ENCODE data around the gene TPP1. TPM values are rescaled to one million over a fixed set of nuclear protein-coding genes. Genes with fewer than 3 reads are reported as not detected.

TPP1 gene
- total and polyA plus RNA-seq, 9 of the 15 experiments (the other 6 are each of a cell fraction or from before 2014, with no cell fraction given), result 7.5 to 75.8 (median 15.7) TPM

GRCh38 chr11:6608726-6609501 lies 10.3 kb downstream of the TPP1 start:
- WGBS (ENCODE audit: insufficient coverage, low coverage, missing lambda C conversion rate), result 93% methylated on average over 14 of the region's 14 CpGs
- H3K9me1 ChIP-seq (ENCODE audit: control insufficient read depth, insufficient read depth, low read length), result no peaks in the 10 kb centered on the region
- H4K20me1 ChIP-seq (replicated peaks; ENCODE audit: control insufficient read depth, insufficient read depth, low read length), result no peaks in the 10 kb centered on the region
- DNase-seq (ENCODE audit: extremely low read depth in 1 of 4, low spot score in 3 of 4) (no peak), ATAC-seq (no peak), FAIRE-seq (no peak)
- in situ Hi-C loops (cut with MboI), result loop anchor here (5.0 kb wide), 1 partner anchor 77 kb away; no protein-coding TSS in a partner anchor
- intact Hi-C loops (cut with micrococcal nuclease), result no loop called here
- BruUV-seq (replicated peaks), result no TSS peak
- no peak overlapping the region for H2AFZ ChIP-seq (ENCODE audit: low read depth, low read length)
- H3K9ac ChIP-seq (ENCODE audit: insufficient read depth in 1 of 2, low read depth in 2 of 2, low read length in 2 of 2), result no peak overlapping the region; a peak in 1 of 4 replicates
- H3K36me3 ChIP-seq (ENCODE audit: control insufficient read depth, insufficient read depth, low read length), result peaks cover 54% of the 10 kb centered on the region
- H3K9me3 ChIP-seq (replicated peaks; ENCODE audit: control insufficient read depth, insufficient read depth, low read depth, low read length), result no peaks in the 10 kb centered on the region
- TF ChIP-seq ZNF280B (CRISPR knock-in tag; IDR thresholded peaks at IDR 0.05) (no peak), RBFOX2 (IDR thresholded peaks at IDR 0.05; ENCODE audit: low read depth, low read length) (0 out of 2 replicates have a peak, but pooled peaks have one; percentile 23)
- ChIA-PET CTCF (ENCODE audit: low intra/inter-chr PET ratio) (no interaction called here), POLR2A (interaction anchor here (0.6 to 1.8 kb wide), 2 partner anchors 10 to 78 kb away, joined by 3 to 11 read pairs; partner anchors contain the start of gene TPP1)
- H3K27ac ChIP-seq (ENCODE audit: extremely low read depth, low read depth, low read length), result no peak overlapping the region
- peaks cover 33% of the 10 kb centered on the region in 2 experiments for H3K4me1 ChIP-seq (replicated peaks in 1 of 2; ENCODE audit: control insufficient read depth in 2 of 2, insufficient read depth in 2 of 2, low read length in 2 of 2)
- H3K27me3 ChIP-seq (ENCODE audit: control insufficient read depth in 2 of 2, insufficient read depth in 2 of 2, low read length in 2 of 2), result no peaks in the 10 kb centered on the region
- no peak overlapping the region for H3K4me2 ChIP-seq (ENCODE audit: insufficient read depth, low read length)
- no peak overlapping the region for H3K4me3 ChIP-seq
- peaks cover 59% of the 10 kb centered on the region for H3K79me2 ChIP-seq (ENCODE audit: control insufficient read depth, insufficient read depth, low read length)

Data from K562 (cell line).